OCI-M2 (cell line): ENCODE data around the gene RNASE4.
"Not testable (repeated sequence)": the region's sequence is repeated elsewhere in the genome, so short reads cannot be mapped to it uniquely, and the experiment has no call there.

Source experiments
- DNase-seq: peaks from one replicate; lab custom pipeline; 2025; ENCODE audit not compliant: unreplicated experiment; lab: John Stamatoyannopoulos, UW

The RNASE4 gene

GRCh38 chr14:20683891-20684661 is at the start of gene RNASE4:
Gene RNASE4, plus strand, starts transcription at chr14:20684560. Its CDS starts 14,812 bp downstream, at chr14:20699372.
- peak; percentile 84 for DNase-seq

GRCh38 chr14:20641591-20641990 is 42.8 kb upstream of the RNASE4 start, which contains the start of gene OR6S1:
Gene OR6S1, minus strand, starts transcription at chr14:20641691. Its CDS starts 0 bp downstream, at chr14:20641691.
- no peak for DNase-seq

GRCh38 chr14:20642182-20642581 is 42.2 kb upstream of the RNASE4 start:
- DNase-seq, result no peak

GRCh38 chr14:20642755-20643154 is 41.6 kb upstream of the RNASE4 start:
- DNase-seq, result not testable (repeated sequence)

GRCh38 chr14:20644520-20644919 is 39.8 kb upstream of the RNASE4 start:
- DNase-seq, result no peak

GRCh38 chr14:20645481-20645880 is 38.9 kb upstream of the RNASE4 start:
- no peak for DNase-seq

- peak; percentile 86 for DNase-seq
Observed at GRCh38 chr14:20652996-20653975, 31.1 kb upstream of the RNASE4 start.

- no peak for DNase-seq
Observed at GRCh38 chr14:20655851-20656250, 28.5 kb upstream of the RNASE4 start.

GRCh38 chr14:20656274-20656673 is 28.1 kb upstream of the RNASE4 start:
- no peak for DNase-seq

- DNase-seq, result no peak
Observed at GRCh38 chr14:20657216-20658211, 26.8 kb upstream of the RNASE4 start.

GRCh38 chr14:20658246-20658645 is 26.1 kb upstream of the RNASE4 start:
- DNase-seq, result no peak

- no peak for DNase-seq
Observed at GRCh38 chr14:20659336-20659735, 25.0 kb upstream of the RNASE4 start.

GRCh38 chr14:20659813-20660395 is 24.5 kb upstream of the RNASE4 start:
- no peak for DNase-seq

- DNase-seq, result no peak
Observed at GRCh38 chr14:20661197-20661596, 23.2 kb upstream of the RNASE4 start.

GRCh38 chr14:20662968-20663732 is 21.2 kb upstream of the RNASE4 start:
- peak; percentile 41 for DNase-seq

GRCh38 chr14:20666400-20666961 is 17.9 kb upstream of the RNASE4 start:
- DNase-seq, result not testable (repeated sequence)

- no peak for DNase-seq
Observed at GRCh38 chr14:20667957-20668356, 16.4 kb upstream of the RNASE4 start.

GRCh38 chr14:20668969-20669368 is 15.4 kb upstream of the RNASE4 start:
- no peak for DNase-seq
